Eye (tissue), 1 donor: ENCODE data around the gene INSRR.

Experiments
- DNase-seq: peaks from one replicate; pipeline ENCODE4 v3.0.0-alpha.2; 2015

INSRR gene

GRCh38 chr1:156893048-156893953, 34.4 kb upstream of the INSRR start, which contains the start of gene PEAR1:
Gene PEAR1 (plus strand): TSS chr1:156893718. CDS start chr1:156903927, 10,209 bp downstream.
- peak; percentile 65 for DNase-seq

GRCh38 chr1:156892190-156893047, 33.5 kb upstream of the INSRR start:
- peak; percentile 96 for DNase-seq

DNA sequence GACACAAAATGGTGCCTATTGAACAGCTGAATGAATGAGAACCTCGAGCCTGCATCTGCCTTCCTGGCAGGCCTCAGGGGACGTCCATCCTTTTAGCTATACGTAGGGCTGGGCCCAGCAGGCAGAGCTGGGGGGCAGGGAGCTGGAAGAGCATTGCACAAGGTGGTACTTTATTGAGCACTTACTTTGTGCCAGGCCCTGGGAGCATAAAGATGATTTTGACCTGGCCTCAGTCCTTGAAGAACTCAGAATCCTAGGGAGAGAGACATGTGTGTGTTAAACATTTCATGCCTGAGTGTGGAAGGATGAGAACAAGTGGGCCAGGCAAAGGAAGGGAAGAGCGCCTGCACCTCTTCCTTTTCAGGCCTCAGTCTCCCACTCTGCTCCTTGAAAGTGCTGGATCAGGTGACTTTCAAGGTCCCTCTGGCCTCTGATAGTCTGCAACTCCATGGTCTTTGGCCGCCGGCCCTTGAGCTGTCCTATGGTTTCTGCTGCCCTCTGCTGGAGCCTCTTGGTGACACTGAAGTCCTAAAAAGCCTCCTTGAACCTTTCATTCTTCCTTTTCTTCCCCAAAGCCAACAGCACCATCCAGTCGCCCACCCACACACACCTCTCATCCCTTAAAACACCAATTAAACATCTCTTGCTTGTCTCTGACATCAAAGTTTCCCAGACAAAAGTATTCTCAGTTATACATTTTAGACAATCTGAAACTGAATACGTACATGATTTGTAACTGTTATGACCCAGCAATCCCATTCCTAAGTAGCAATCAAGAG, 31.1 kb upstream of the INSRR start:
- DNase-seq = peak; percentile 93

- peak; percentile 74 for DNase-seq
Observed at GRCh38 chr1:156887734-156888133, 28.8 kb upstream of the INSRR start.

GRCh38 chr1:156887317-156887716, 28.4 kb upstream of the INSRR start:
- peak; percentile 76 for DNase-seq

DNA sequence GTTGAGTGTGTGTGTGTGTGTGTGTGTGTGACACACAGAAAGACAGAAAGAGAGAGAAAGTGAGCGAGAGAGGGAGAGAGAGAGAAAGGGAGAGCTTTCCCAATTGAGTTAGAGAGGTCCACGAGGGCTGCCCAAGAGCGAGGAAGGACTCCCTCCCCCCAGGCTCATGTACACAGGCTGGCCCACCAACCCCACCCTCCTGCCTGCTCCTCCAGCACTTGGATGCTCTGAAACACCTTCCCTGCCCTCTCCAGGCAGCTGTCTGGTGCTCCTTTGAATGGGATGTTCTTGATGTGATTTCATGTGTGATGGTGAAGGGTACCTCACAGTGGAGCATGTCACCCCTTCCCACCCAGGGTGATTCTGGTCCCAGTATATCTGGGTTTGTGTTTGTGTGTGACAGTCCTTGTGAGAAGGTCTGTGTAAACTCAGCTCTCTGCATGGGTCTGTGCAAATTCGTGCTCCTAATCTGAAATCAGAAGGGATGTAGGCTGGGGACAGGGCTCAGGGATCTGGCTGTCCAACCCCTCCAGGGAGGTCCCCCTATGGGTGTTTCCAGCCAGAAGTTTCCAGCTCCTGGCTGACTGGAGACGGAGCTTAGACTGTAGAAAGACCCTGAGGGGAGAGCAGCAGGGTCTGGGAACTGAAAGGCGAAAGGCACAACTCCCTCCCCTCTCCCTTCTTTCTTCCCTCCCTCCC, 27.8 kb upstream of the INSRR start:
- DNase-seq = no peak

DNA sequence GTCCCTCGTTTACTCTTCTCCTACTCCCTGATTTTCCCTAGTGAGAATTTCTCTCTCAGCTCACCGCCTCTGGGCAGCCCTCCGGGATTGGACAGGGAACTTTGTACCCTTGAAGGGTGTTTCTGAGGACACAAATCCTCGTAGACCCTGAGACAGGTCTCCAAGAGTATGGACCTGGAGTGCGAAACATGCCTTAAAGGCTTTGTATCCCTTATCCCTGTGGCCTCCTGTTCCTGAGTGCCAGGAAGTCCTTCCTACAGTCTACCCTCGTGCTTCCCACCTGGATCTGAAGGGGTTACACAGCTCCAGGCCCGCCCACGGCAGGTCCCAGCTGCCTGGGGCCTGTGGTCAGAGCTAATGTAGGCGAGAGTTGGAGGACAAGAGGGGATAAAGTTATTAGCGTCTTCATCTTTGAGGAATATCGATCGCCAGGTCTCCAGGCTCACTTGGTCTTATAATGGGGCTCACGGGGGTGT, 27.0 kb upstream of the INSRR start:
- no peak for DNase-seq

GRCh38 chr1:156885314-156885713, 26.4 kb upstream of the INSRR start:
- no peak for DNase-seq

GRCh38 chr1:156884560-156885184, 25.8 kb upstream of the INSRR start:
- no peak for DNase-seq

- no peak for DNase-seq
Observed at GRCh38 chr1:156883919-156884318, 25.0 kb upstream of the INSRR start.

GRCh38 chr1:156882543-156882942, 23.6 kb upstream of the INSRR start:
- peak; percentile 46 for DNase-seq

- no peak for DNase-seq
Observed at GRCh38 chr1:156881663-156882062, 22.7 kb upstream of the INSRR start.

DNA sequence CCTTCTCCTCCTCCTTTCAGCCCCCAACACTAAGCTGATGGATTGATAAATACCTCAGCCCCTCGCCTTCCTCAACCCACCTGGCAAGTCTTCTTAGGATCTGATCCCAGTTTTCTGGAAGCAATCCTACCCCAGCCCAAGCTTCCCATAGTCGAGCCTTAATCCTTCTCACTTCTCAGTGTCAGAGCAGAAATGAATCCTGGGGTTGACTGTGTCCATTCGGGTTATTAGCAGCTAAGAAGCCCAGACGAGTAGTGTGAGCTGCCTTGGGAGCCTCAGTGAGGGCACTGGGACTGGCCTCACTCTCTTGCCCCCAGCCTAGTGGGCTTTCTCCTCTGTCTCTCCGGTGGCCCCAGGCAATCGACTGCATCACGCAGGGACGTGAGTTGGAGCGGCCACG, 22.2 kb upstream of the INSRR start:
- no peak for DNase-seq

- DNase-seq = no peak
Observed at GRCh38 chr1:156880473-156880872, 21.6 kb upstream of the INSRR start.

GRCh38 chr1:156879876-156880275, 21.0 kb upstream of the INSRR start:
- DNase-seq = no peak

DNA sequence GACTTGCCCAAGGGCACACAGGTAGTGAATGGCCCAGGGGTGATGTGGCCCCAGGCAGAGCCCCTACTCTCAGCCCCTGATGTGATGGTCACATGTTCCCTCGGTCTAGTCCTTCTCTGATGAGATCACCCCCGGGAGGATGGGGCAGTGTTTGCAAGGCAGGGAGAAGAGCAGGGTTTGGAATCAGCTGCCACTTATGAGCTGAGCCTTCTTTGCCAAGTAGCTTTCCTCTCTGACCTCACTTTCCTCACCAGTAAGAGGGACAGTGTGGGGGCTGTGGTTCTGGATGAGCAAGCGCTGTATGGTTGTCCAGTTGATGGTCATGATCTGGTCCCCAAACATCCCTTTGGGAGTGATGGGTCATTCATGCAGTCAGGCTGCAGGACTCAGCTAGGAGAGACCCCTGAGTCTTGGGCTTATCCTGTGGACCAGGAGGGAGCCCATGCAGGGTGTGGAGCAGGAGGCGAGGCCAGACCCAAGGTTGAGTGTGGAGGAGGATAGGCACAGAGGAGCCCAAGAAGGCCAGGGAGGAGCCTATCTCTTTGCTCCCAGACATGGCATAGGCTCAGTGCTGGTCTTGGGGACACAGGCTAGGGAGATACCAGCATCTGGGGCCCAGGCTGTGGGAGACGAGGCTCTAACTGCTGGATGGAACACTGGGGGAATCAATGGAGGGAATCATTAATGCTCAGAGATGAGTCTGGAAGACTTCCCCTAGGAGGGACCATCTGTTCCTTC, 18.7 kb upstream of the INSRR start:
- DNase-seq = no peak

- DNase-seq = peak; percentile 46
Observed at GRCh38 chr1:156876281-156876680, 17.4 kb upstream of the INSRR start.

DNA sequence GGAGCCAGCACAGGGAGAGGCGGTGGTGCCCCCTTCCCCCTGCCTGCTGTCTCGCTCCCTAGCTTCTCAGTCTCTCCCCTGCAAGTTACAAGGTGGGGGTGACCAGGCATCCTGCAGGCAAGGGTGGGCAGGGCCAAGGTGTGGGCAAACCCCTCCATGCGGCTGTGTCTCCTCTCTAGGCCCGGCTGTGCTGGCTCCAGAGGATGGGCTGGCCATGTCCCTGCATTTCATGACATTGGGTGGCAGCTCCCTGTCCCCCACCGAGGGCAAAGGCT, 16.4 kb upstream of the INSRR start:
- no peak for DNase-seq

GRCh38 chr1:156874572-156875340, 15.8 kb upstream of the INSRR start:
- peak; percentile 52 for DNase-seq

- no peak for DNase-seq
Observed at GRCh38 chr1:156874142-156874541, 15.2 kb upstream of the INSRR start.
